Neural cell (in vitro differentiated cells): ENCODE results near the gene CNTNAP2. TPM values are rescaled to one million over a fixed set of nuclear protein-coding genes. Genes with fewer than 3 reads are reported as not detected.

Experiments
- H2AFZ ChIP-seq: fragments of 200-600, 300-800 bp; sonication (generic), shearing (Covaris generic); 2 replicates; pipeline ENCODE4 v1.6.0; 2014; ENCODE audit warnings: low read depth, mild to moderate bottlenecking, antibody characterized with exemption, low read length, moderate library complexity
- H3F3A ChIP-seq: fragments of 200-600 bp; shearing (Covaris generic); 2 replicates; pipeline ENCODE4 v1.6.1; 2016; ENCODE audit warnings: mild to moderate bottlenecking, moderate library complexity, mixed read lengths, antibody characterized with exemption, low read length; ENCODE audit not compliant: insufficient read depth, poor library complexity, severe bottlenecking
- H3K27ac ChIP-seq: fragments of 200-600, 300-800 bp; sonication (generic), shearing (Covaris generic); 2 replicates; pipeline ENCODE4 v1.5.1; 2014; ENCODE audit warnings: mild to moderate bottlenecking, low read length, moderate library complexity
- H3K27me3 ChIP-seq: fragments of 300-800, 200-600 bp; sonication (generic), shearing (Covaris generic); 2 replicates; pipeline ENCODE4 v1.6.0; 2014; ENCODE audit warnings: mild to moderate bottlenecking, low read depth, low read length, moderate library complexity; ENCODE audit not compliant: insufficient read depth
- H3K36me3 ChIP-seq: fragments of 300-800, 200-600 bp; sonication (generic), shearing (Covaris generic); 2 replicates; pipeline ENCODE4 v1.5.1; 2014; ENCODE audit warnings: mild to moderate bottlenecking, antibody characterized with exemption, low read length, moderate library complexity; ENCODE audit not compliant: insufficient read depth
- H3K4me2 ChIP-seq: fragments of 300-800, 200-600 bp; sonication (generic), shearing (Covaris generic); 2 replicates; pipeline ENCODE4 v1.6.0; 2014; ENCODE audit warnings: mild to moderate bottlenecking, low read length
- H3K4me3 ChIP-seq: fragments of 300-800, 200-600 bp; sonication (generic), shearing (Covaris generic); 2 replicates; pipeline ENCODE4 v1.5.1; 2014; ENCODE audit warnings: mild to moderate bottlenecking, low read length, moderate library complexity
- H3K79me2 ChIP-seq: fragments of 200-600 bp; shearing (Covaris generic); replicated peaks from 2 replicates; pipeline ENCODE4 v1.6.0; 2014; ENCODE audit warnings: mild to moderate bottlenecking, low read length, moderate library complexity; ENCODE audit not compliant: insufficient read depth
- H3K9ac ChIP-seq: fragments of 300-800, 200-600 bp; sonication (generic), shearing (Covaris generic); 2 replicates; pipeline ENCODE4 v1.6.1; 2016; ENCODE audit warnings: mild to moderate bottlenecking, low read length, mixed read lengths
- H3K9me2 ChIP-seq: fragments of 200-600 bp; shearing (Covaris generic); 2 replicates; pipeline ENCODE4 v1.6.1; 2016; ENCODE audit warnings: mild to moderate bottlenecking, low read length, mixed read lengths; ENCODE audit not compliant: insufficient read depth
- H3K9me3 ChIP-seq: fragments of 200-600, 300-800 bp; sonication (generic), shearing (Covaris generic); 2 replicates; pipeline ENCODE4 v1.6.1; 2016; ENCODE audit warnings: mild to moderate bottlenecking, mixed run types, low read length, moderate library complexity, mixed read lengths
- H4K20me1 ChIP-seq: fragments of 200-600 bp; shearing (Covaris generic); 2 replicates; pipeline ENCODE4 v1.6.1; 2016; ENCODE audit warnings: mild to moderate bottlenecking, mixed run types; ENCODE audit not compliant: insufficient read depth
- EP300 ChIP-seq: fragments of 450-650 bp; conservative IDR thresholded peaks from 2 replicates; pipeline ENCODE4 v1.6.1; 2014; ENCODE audit warnings: antibody characterized with exemption, mild to moderate bottlenecking, moderate library complexity; ENCODE audit not compliant: poor library complexity, severe bottlenecking
- EZH2 ChIP-seq: fragments of 200-600, 300-800 bp; shearing (Covaris generic), sonication (generic); IDR thresholded peaks from 2 replicates; pipeline ENCODE4 v1.6.1; 2014; ENCODE audit warnings: antibody characterized with exemption, low read length, borderline replicate concordance, mild to moderate bottlenecking; ENCODE audit not compliant: insufficient read depth, poor library complexity, severe bottlenecking
- MXI1 ChIP-seq: fragments of 450-650 bp; conservative IDR thresholded peaks from 2 replicates; pipeline ENCODE4 v1.6.1; 2014; ENCODE audit warnings: antibody characterized with exemption, mild to moderate bottlenecking; ENCODE audit not compliant: poor library complexity, severe bottlenecking
- POLR2AphosphoS5 ChIP-seq: IDR thresholded peaks from 2 replicates; pipeline ENCODE4 v1.6.1; 2012
- RAD21 ChIP-seq: fragments of 450-650 bp; conservative IDR thresholded peaks from 2 replicates; pipeline ENCODE4 v1.6.1; 2014; ENCODE audit warnings: antibody characterized with exemption, mild to moderate bottlenecking, moderate library complexity
- REST ChIP-seq: IDR thresholded peaks from 2 replicates; pipeline ENCODE4 v1.6.1; 2012; ENCODE audit warnings: borderline replicate concordance
- SMC3 ChIP-seq: fragments of 450-650 bp; conservative IDR thresholded peaks from 2 replicates; pipeline ENCODE4 v1.6.1; 2014; ENCODE audit warnings: antibody characterized with exemption, mild to moderate bottlenecking, moderate library complexity; ENCODE audit not compliant: poor library complexity
- TAF1 ChIP-seq: IDR thresholded peaks from 2 replicates; pipeline ENCODE4 v1.6.1; 2012; ENCODE audit warnings: low read depth
- polyA plus RNA-seq: library from polyadenylated mRNA; depleted of rRNA; stranded (reverse); fragments of >200 nt; gene quantifications from 2 replicates; pipeline ENCODE4 v1.2.3, GENCODE V29; 2014
- TF ChIP-seq, protein P1 (sequence below): fragments of 450-650 bp; IDR thresholded peaks from 2 replicates; pipeline ENCODE4 v1.5.1; 2014; ENCODE audit warnings: antibody characterized with exemption, mild to moderate bottlenecking, moderate library complexity; ENCODE audit not compliant: poor library complexity, severe bottlenecking

CNTNAP2 gene
- polyA plus RNA-seq, 1 donor from 2014 or later: 276 TPM

GRCh38 chr7:146683439-146683838 lies 566.8 kb downstream of the CNTNAP2 start:
- TF ChIP-seq, protein P1, sequence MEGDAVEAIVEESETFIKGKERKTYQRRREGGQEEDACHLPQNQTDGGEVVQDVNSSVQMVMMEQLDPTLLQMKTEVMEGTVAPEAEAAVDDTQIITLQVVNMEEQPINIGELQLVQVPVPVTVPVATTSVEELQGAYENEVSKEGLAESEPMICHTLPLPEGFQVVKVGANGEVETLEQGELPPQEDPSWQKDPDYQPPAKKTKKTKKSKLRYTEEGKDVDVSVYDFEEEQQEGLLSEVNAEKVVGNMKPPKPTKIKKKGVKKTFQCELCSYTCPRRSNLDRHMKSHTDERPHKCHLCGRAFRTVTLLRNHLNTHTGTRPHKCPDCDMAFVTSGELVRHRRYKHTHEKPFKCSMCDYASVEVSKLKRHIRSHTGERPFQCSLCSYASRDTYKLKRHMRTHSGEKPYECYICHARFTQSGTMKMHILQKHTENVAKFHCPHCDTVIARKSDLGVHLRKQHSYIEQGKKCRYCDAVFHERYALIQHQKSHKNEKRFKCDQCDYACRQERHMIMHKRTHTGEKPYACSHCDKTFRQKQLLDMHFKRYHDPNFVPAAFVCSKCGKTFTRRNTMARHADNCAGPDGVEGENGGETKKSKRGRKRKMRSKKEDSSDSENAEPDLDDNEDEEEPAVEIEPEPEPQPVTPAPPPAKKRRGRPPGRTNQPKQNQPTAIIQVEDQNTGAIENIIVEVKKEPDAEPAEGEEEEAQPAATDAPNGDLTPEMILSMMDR: no peak
- no peak for TF ChIP-seq REST
- no peak for TF ChIP-seq EZH2
- no peak for TF ChIP-seq SMC3
- no peak for TF ChIP-seq MXI1
- no peak for TF ChIP-seq POLR2AphosphoS5
- TF ChIP-seq RAD21: no peak
- TF ChIP-seq TAF1: no peak
- no peak for TF ChIP-seq EP300

GRCh38 chr7:146690987-146691386 lies 574.4 kb downstream of the CNTNAP2 start:
- Histone ChIP-seq H3K36me3 (no peaks in the 10 kb centered on the region), H3K9ac (no peak overlapping the region), H3K79me2 (no peaks in the 10 kb centered on the region), H4K20me1 (no peaks in the 10 kb centered on the region), H2AFZ (no peak overlapping the region), H3F3A (peaks cover 4% of the 10 kb centered on the region), H3K27me3 (no peaks in the 10 kb centered on the region), H3K9me2 (no peaks in the 10 kb centered on the region), H3K27ac (no peak overlapping the region), H3K9me3 (no peaks in the 10 kb centered on the region), H3K4me2 (no peak overlapping the region), H3K4me3 (no peak overlapping the region)
- no peak for TF ChIP-seq MXI1

More at GRCh38 chr7:146683439-146683838, 566.8 kb downstream of the CNTNAP2 start:
- H3K79me2 ChIP-seq: no peaks in the 10 kb centered on the region
- H3K4me2 ChIP-seq: no peak overlapping the region
- H3K4me3 ChIP-seq: no peak overlapping the region
- H2AFZ ChIP-seq: no peak overlapping the region
- H3K9ac ChIP-seq: no peak overlapping the region
- H3K36me3 ChIP-seq: no peaks in the 10 kb centered on the region
- no peaks in the 10 kb centered on the region for H3K27me3 ChIP-seq
- no peaks in the 10 kb centered on the region for H4K20me1 ChIP-seq
- no peaks in the 10 kb centered on the region for H3F3A ChIP-seq
- H3K9me3 ChIP-seq: no peaks in the 10 kb centered on the region
- no peak overlapping the region for H3K27ac ChIP-seq
- no peaks in the 10 kb centered on the region for H3K9me2 ChIP-seq
